ENCODE measurements around the gene RNF121. TPM values are rescaled to one million over a fixed set of nuclear protein-coding genes. Genes with fewer than 3 reads are reported as not detected.
A peak's percentile ranks its signal among the peaks of the same experiment; 100 is the strongest.

The RNF121 gene
- total RNA-seq, 1 experiment from 2014 or later: 47.2 TPM

DNA sequence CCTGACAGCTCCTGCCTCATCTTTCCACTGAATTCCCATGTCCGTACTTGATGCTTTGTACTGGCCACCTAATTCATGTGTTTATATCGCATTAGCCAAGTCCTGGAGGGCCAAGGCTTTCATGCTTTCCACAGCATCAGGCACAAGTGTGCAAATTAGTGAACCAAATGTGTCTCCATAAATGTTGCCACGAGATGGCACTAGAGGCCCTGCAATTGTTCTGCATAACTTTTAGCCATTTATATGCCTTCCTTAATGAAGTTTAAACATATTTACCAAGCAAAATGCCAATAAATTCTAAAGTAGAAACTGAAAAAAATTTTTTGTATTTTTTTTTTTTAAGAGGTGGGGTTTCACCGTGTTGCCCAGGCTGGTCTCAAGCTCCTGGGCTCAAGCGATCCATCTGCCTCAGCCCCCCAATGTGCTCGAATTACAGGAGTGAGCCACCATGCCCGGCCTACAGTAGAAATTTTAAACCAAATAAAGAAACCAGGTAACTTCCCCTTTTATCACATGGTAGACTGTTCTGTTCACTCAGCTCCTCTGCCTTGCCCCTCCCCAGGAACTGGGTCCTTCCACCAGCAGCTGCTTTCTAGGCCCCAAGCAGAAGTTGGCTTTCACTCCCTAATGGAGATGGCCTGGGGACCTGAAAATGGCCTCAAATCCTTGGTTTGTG lies 49.0 kb downstream of the RNF121 start:
- in situ Hi-C loops (cut with HindIII; ENCODE audit: low sequenced_read_pairs): no loop called here
- DNase-seq (ENCODE audit: low spot score): peak; percentile 77

DNA sequence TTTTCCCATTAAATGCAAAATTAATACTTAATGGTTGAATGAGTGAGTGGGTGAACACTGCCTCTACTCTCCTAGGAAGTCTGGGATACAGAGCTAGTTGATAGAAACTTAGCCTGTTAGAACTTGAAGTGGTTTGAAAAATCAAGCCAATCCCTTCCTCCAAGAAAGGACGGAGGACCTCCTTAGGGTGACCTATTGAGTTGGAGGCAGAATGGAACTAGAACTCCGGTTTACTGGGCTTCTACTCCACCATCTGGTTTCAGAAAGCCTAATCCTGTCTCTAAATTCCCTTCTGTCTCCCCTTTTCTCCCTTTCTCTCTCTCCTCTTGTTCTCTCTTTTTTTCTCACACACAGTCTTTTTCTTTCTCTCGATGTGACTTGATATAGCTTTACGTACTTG lies 50.2 kb downstream of the RNF121 start:
- in situ Hi-C loops (cut with HindIII; ENCODE audit: low sequenced_read_pairs): no loop called here

DNA sequence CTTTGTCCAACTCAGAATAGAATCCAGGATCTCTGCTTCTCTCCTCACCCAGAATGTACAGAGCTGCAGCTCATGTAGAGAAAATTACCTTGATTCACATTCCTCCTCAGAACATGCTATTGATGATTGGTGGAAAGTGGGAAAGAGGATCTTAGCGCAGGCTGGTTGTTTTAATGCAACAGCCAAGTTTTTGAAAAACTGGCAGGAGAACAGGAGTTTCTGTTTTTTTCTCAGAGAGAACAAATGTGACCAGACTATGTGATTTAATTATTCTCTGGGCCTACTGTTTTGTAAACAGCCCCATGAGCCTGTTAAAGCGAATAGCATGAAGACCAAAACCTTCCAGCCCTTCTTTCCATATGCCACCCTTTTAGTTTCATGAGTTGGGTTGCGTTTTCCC lies 50.8 kb downstream of the RNF121 start:
- in situ Hi-C loops (cut with HindIII; ENCODE audit: low sequenced_read_pairs): no loop called here
- peak; percentile 34 for DNase-seq (ENCODE audit: low spot score)

More for the DNA sequence above, 50.2 kb downstream of the RNF121 start:
- DNase-seq (ENCODE audit: low spot score): no peak

DNA sequence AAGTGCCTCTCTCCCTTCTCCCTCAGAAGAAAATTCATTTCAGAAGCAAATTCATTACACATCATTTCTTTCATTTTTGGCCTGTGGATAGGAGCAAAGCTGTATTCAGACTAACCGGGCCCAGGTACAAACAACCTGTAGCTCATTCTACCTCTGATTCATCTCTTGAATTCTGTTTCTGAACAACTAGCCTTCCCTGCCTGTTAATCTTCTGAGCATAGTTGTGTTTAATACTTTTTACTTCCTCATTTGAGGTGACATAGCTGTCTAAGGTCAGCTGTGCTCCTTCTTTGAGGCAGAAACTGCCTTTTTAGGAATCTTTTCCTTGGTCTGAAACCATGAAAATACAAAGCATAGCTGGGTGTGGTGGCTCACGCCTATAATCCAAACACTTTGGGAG lies 57.3 kb downstream of the RNF121 start:
- in situ Hi-C loops (cut with HindIII; ENCODE audit: low sequenced_read_pairs): no loop called here
- DNase-seq (ENCODE audit: low spot score): no peak

DNA sequence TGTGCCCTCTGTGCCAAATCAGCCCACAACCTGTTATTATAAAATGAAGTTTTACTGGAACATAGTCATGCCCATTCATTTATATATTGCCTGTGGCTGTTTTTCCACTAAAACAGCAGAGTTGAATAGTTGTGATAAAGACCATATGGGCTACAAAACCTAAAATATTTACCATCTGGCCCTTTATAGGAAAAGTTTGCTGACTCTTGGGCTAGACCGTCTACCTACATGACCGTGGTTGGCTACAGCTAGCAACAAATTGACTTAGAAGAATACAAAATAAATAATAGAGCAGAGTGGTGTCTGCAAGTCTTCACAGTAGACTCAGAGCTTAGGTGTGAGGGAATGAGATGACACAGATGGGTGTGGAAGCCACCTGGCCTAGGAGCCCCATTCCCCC lies 58.7 kb downstream of the RNF121 start:
- DNase-seq (ENCODE audit: low spot score): no peak
- in situ Hi-C loops (cut with HindIII; ENCODE audit: low sequenced_read_pairs): no loop called here

DNA sequence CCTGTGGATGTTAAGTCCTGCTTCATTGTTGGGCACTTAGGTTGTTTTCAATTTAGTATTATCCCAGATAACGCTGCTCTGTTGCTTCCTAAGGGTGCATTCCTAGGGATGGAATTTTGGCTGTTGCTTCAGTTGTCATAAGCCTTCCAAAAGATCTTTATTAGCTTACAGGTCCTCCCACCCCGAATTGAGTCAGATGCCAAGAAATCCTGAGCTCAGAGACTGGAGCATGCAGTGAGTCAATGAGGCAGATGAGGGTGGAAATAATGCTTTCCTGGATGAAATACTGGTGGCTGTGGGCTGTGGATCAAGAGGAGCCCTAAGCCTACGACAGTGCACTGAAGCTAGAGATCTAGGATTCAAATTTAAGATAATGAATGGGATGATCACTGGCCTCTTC lies 59.2 kb downstream of the RNF121 start:
- in situ Hi-C loops (cut with HindIII; ENCODE audit: low sequenced_read_pairs): no loop called here
- no peak for DNase-seq (ENCODE audit: low spot score)

DNA sequence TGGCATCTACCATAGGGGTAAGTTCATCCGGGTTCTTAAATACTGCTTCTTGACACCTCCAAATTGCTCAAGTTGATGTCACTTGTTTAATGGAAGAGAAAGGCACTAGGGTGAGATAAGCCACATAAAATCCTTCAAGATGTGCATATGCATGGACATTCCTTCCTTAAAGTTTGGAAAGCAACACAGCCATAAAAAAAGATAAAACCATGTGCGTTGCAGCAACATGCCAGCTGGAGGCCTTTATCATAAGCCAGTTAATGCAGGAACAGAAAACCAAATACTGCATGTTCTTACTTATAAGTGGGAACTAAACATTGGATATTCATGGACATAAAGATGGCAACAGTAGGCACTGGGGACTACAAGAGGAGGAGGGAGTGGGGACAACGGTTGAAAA lies 61.9 kb downstream of the RNF121 start:
- in situ Hi-C loops (cut with HindIII; ENCODE audit: low sequenced_read_pairs): no loop called here
- no peak for DNase-seq (ENCODE audit: low spot score)

DNA sequence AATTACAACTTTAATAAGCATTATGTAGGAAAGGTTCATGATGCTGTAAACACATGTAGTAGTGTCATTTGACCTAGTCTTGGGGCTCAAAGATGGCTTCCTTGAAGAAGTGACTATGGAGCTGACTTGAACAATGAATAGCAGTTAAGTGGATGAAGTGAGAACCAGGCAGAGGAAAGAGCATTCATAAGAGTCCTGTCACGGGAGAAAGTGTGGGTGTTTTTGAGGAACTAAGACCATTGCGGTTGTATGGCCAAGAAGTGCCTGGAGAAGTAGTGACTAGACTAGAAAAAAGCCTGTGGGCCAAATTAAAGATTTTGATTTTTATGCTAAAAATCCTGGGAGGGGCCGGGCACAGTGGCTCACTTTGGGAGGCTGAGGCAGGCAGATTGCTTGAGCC lies 62.6 kb downstream of the RNF121 start:
- in situ Hi-C loops (cut with HindIII; ENCODE audit: low sequenced_read_pairs): no loop called here
- DNase-seq (ENCODE audit: low spot score): no peak

DNA sequence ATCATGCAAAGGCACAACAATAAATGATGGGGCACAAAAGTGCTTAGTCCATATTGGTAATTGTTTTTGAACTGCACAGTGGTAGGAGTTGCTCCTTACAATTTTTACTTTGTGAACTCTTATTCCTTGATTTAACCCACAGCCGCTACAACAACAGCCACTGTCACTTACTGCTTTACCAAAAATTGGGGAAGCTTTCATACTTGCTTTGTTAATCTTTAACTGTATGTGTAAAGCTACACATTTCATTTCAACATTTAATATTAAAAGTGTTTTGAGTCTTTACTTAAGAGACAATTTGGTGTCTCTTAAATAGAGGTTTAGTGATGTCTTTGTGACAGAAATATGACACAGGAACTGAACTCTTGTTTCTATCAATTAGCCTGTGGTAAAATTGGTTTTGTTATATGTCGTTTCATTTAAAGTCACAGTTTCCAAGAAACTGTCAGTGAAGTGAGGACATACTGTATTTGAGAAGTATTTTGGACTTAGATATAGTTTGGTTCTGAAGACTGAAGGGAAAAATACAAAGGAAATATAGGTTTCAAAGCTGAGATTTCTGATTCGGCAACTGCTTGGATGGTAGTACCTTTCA lies 63.4 kb downstream of the RNF121 start:
- in situ Hi-C loops (cut with HindIII; ENCODE audit: low sequenced_read_pairs): no loop called here
- DNase-seq (ENCODE audit: low spot score): no peak

DNA sequence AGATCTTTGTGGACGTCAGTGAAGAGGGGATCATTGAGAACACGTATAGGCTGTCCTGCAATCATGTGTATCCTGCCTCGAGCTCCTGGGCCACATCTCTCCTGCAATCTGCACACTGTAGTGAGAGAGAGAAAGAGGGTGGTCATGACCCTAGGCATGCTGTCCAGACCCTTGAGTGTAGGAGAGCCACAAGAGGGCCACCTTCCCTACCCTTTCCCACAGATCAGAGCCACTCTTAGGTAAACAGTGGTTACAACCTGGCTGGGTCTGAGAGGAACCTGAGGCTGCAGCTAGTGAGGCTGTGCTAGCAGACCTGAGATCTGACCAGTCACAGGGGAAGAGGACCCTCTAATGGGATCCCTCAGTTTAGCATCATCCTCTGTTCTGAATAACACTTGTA lies 65.9 kb downstream of the RNF121 start:
- no peak for DNase-seq (ENCODE audit: low spot score)
- in situ Hi-C loops (cut with HindIII; ENCODE audit: low sequenced_read_pairs): no loop called here

DNA sequence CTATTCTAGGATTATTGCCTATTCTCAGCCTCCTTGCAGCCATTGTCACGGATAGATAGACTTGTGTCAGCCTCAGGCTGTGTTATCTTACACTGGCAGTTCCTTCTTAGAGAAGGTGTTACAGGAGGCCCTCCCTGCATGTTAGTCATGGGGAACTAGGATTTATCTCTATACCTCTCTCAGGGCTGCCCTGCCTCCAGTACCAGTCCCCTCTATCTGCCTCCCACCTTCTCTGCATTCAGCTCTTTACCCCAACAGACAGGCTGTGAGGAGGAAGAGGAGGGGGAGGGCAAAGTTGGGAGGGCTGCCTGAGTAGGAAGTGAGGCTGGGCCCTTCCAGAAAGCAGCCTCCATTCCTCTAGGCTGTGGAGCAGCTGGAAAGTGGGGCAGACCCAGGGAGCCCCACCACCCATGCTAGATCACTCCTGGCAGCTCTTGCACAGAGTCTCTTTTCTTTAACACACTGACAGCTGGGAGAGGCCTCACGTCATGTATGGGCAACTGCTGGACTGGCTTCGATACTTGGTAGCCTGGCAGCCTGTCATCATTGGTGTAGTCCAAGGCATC lies 67.0 kb downstream of the RNF121 start:
- no peak for DNase-seq (ENCODE audit: low spot score)
- in situ Hi-C loops (cut with HindIII; ENCODE audit: low sequenced_read_pairs): no loop called here

DNA sequence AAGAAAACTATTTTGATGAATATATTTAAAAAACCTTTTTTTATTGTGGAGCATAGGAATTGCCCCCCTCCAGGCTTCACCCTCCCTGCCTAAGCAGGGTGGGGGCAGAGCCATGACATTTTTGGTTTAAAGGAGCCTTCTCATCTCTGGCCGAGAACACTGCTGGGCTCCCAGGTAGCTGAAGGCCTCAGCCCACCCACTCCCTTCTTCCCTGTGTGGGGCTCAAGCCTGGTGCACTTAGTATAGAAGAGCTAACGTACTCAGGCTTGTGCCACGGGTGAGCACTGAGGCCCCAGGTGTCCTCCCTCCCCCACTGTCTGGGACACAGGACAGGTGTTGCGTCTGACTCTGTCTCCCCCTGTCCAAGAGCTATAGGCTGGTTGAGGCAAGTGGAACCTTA lies 67.7 kb downstream of the RNF121 start:
- no peak for DNase-seq (ENCODE audit: low spot score)
- in situ Hi-C loops (cut with HindIII; ENCODE audit: low sequenced_read_pairs): no loop called here

DNA sequence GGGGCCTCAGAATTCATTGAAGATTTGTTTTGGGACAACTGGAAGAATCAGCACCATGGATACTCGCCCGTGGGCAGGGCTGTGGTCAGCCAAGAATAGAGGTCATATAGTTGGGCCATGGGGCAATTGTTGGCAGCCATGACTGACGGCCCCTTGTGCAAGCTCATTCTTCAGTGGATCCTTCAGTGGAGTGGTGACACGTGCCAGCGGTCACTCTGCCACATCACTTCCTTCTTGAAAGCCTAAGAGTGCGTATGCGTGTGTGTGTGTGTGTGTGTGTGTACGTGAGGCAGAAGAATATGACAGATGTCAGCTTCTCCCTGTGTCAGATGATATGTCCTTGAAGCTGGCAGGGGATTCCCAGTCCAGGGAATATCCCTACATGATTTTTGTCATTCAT lies 68.1 kb downstream of the RNF121 start:
- in situ Hi-C loops (cut with HindIII; ENCODE audit: low sequenced_read_pairs): no loop called here
- DNase-seq (ENCODE audit: low spot score): no peak

DNA sequence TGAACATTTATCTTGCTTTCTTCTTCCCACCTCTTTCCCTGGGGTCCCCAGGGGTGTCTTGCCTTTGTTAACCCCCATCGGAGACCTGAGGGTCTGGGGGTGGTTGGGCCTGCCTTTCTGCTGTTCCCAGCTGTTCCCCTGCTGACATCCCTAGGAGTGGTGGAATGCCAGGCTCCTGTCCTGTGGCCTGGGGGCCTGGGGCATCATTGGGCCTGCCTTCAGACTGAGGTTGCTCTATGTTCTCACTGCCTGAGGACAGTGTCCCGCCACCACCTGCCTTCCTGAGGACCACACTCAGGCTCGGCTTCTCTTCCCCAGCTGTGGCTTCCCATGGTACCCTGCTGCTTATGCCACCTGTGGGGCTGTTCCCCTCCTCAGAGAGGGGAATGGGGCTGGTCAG lies 68.7 kb downstream of the RNF121 start:
- no peak for DNase-seq (ENCODE audit: low spot score)
- in situ Hi-C loops (cut with HindIII; ENCODE audit: low sequenced_read_pairs): no loop called here

DNA sequence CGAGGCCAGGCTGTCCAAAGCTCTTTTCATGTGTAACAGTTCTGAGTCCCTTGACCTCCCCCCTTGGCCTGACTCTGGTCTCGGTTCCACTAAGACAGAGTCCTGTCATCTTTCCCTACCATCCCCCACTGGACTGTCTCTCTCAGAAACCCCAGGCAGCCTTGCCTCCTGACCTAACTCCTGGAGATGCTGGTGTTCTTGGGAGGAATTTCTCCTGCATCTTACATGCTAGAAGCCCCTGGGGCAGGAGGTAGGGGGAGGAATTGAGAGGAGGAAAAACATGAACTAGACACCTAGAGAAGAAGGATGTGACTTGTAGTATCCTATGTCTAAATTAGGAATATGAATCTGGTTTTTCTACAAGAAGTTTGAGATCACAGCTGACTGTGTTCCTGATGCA lies 69.2 kb downstream of the RNF121 start:
- no peak for DNase-seq (ENCODE audit: low spot score)
- in situ Hi-C loops (cut with HindIII; ENCODE audit: low sequenced_read_pairs): no loop called here

DNA sequence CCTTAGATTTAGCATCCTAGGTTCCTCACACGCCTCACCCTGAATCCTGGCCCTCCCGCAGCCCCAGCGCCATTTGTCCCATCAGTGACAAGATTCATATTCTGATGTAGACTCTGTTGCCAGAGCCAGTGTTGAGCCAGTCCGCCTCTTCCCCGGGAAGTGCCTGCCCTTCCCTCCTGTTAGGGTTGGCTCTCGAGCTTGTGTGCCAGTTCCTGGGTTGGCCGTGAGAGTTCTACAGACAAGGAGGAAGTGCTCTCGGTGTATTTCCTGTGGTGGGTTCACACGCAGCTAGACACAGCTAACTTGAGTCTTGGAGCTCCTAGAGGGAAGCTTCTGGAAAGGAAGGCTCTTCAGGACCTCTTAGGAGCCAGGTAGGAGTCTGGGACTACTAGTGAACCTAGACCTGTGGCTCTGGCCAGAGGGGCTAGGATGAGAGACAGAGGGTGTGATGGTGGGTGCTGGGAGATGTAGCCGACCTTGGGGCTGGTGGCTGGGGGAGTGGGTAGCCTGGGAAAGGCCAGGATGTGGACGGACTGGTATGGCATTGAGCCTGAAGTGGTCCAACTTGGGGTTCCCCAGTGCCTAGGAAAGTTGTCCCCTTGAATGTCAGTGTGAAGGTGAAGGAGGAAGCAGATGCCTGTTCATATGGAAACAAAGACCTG lies 69.9 kb downstream of the RNF121 start, which contains the start of gene IL18BP:
IL18BP (plus strand) TSS at position 261 of the 662 bp plus-strand sequence. CDS start 1,076 bp downstream, outside the sequence.
- no peak for DNase-seq (ENCODE audit: low spot score)

DNA sequence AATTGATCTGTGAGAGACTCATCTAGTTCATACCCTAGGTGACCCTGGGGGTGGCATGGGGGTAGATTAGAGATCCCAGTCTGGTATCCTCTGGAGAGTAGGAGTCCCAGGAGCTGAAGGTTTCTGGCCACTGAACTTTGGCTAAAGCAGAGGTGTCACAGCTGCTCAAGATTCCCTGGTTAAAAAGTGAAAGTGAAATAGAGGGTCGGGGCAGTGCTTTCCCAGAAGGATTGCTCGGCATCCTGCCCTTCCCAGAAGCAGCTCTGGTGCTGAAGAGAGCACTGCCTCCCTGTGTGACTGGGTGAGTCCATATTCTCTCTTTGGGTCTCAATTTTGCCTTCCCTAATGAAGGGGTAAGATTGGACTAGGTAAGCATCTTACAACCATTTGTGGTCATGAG lies 70.5 kb downstream of the RNF121 start:
- no peak for DNase-seq (ENCODE audit: low spot score)
- in situ Hi-C loops (cut with HindIII; ENCODE audit: low sequenced_read_pairs): no loop called here

More for the DNA sequence above, 69.9 kb downstream of the RNF121 start, which contains the start of gene IL18BP:
- in situ Hi-C loops (cut with HindIII; ENCODE audit: low sequenced_read_pairs): no loop called here

DNA sequence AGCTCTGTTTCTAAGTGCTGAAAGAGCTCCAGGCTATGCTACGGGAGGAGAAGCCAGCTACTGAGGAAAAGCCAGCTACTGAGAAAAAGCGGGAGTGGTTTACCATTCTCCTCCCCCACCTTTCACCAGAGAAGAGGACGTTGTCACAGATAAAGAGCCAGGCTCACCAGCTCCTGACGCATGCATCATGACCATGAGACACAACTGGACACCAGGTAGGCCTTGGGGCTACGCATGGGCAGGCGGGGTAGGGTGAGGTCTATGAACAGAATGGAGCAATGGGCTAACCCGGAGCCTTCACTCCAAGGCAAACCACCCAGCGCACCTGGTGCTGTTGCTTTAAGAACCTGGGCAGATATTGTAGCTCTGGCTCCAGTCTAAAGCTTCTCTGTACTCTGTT lies 71.0 kb downstream of the RNF121 start:
- no peak for DNase-seq (ENCODE audit: low spot score)
- in situ Hi-C loops (cut with HindIII; ENCODE audit: low sequenced_read_pairs): no loop called here

DNA sequence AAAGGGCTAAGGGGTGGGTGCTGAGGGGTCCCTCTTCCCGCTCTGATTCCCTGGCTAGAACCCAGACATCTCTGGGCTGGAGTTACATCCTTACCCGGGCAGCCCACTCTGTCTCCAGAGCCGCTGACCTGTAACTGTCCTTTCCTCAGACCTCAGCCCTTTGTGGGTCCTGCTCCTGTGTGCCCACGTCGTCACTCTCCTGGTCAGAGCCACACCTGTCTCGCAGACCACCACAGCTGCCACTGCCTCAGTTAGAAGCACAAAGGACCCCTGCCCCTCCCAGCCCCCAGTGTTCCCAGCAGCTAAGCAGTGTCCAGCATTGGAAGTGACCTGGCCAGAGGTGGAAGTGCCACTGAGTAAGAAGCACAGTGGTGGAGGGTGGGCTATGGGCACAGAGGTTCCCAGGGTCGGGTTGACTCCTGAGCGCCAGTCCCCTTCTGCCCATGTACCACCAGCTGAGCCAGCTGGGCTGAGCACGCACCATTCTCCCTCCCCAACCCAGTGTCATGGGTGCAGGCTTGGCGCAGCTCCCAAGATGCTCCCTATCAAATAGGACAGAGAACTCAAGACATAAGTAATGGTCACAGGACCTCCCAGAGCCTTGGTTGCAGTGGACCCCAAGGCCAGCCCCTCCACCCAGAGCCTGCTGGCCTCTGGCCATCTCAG lies 71.5 kb downstream of the RNF121 start:
- in situ Hi-C loops (cut with HindIII; ENCODE audit: low sequenced_read_pairs): no loop called here
- DNase-seq (ENCODE audit: low spot score): no peak

DNA sequence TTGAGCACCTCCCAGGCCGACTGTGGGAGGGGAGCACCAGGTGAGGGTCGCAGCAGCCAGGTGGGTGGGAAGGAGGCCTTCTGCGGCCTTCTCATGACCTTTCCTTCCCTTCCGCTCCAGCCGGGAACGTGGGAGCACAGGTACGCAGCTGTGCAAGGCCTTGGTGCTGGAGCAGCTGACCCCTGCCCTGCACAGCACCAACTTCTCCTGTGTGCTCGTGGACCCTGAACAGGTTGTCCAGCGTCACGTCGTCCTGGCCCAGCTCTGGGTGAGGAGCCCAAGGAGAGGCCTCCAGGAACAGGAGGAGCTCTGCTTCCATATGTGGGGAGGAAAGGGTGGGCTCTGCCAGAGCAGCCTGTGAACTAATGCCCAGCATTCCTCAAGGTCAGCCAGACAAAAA lies 72.4 kb downstream of the RNF121 start:
- no peak for DNase-seq (ENCODE audit: low spot score)
- in situ Hi-C loops (cut with HindIII; ENCODE audit: low sequenced_read_pairs): no loop called here
